ENCODE results near the gene ANKRD33B. TPM values are rescaled to one million over a fixed set of nuclear protein-coding genes. Genes with fewer than 3 reads are reported as not detected.

ANKRD33B gene
- total and polyA plus RNA-seq, 2 of the 13 experiments (the other 11 are each of a cell fraction or from before 2014, with no cell fraction given), result 0.02 TPM; not detected in 1

GRCh38 chr5:10633271-10634049 lies 69.6 kb downstream of the ANKRD33B start:
- Histone ChIP-seq H3K4me3 (replicated peaks in 1 of 3; ENCODE audit: insufficient read depth in 1 of 3, low read depth in 2 of 3, low read length in 3 of 3) (no peak overlapping the region), H3K79me2 (ENCODE audit: insufficient read depth, low read length) (no peaks in the 10 kb centered on the region), H3K4me1 (ENCODE audit: insufficient read depth, low read length) (no peaks in the 10 kb centered on the region), H4K20me1 (ENCODE audit: insufficient read depth, low read length) (0 out of 2 replicates have a peak, but pooled peaks cover 2% of the 10 kb centered on the region), H2AFZ (ENCODE audit: low read length) (no peak overlapping the region), H3K9ac (ENCODE audit: insufficient read depth, low read depth, low read length) (no peak overlapping the region), H3K36me3 (replicated peaks in 1 of 2; ENCODE audit: control insufficient read depth in 1 of 2, insufficient read depth in 2 of 2, low read length in 2 of 2) (no peaks in the 10 kb centered on the region), H3K4me2 (ENCODE audit: low read depth, low read length) (no peak overlapping the region), H3K9me3 (ENCODE audit: low read length) (no peaks in the 10 kb centered on the region), H3K27ac (ENCODE audit: extremely low read length, insufficient read depth, low read length) (no peak overlapping the region), H3K27me3 (ENCODE audit: control insufficient read depth in 1 of 2, insufficient read depth in 2 of 2, low read length in 2 of 2) (peaks cover 3 to 20% of the 10 kb centered on the region in 2 experiments; a peak in 3 of 5 replicates)
- no TSS peak for BruUV-seq (replicated peaks)
- no peak for FAIRE-seq
- CTCF ChIA-PET (ENCODE audit: low intra/inter-chr PET ratio, low total read pairs), result no interaction called here
- intact Hi-C loops (cut with micrococcal nuclease; ENCODE audit: unreplicated experiment) (no loop called here), in situ Hi-C loops (cut with HindIII; ENCODE audit: extremely low pct_ligation_motif_present, low pct_unique_long_range_greater_than_20kb) (no loop called here)
- no peak for DNase-seq (ENCODE audit: low spot score)
- ATAC-seq, result no peak
- POLR2A ChIA-PET, result interaction anchor here (0.7 kb wide), 1 partner anchor 181 kb away, joined by 4 read pairs; no protein-coding TSS in a partner anchor
- TF ChIP-seq MAFK (conservative IDR thresholded peaks at IDR 0.05 in 1 of 2, IDR thresholded peaks at IDR 0.05 in 1 of 2; ENCODE audit: low read length in 2 of 2), result peak in 1 of 2 experiments; percentile 22; a peak in 1 of 4 replicates
- TF ChIP-seq ATF5 (CRISPR knock-in tag; IDR thresholded peaks at IDR 0.05; ENCODE audit: low read depth), result no peak
- WGBS (ENCODE audit: low lambda C conversion rate), result 59% methylated on average over 28 of the region's 28 CpGs

- ATAC-seq, result no peak
Observed at GRCh38 chr5:10634050-10634449, 70.2 kb downstream of the ANKRD33B start.

More at GRCh38 chr5:10634050-10634449, 70.2 kb downstream of the ANKRD33B start:
- no peaks in the 10 kb centered on the region for H3K79me2 ChIP-seq (ENCODE audit: insufficient read depth, low read length)
- no peaks in the 10 kb centered on the region for H3K36me3 ChIP-seq (replicated peaks in 1 of 2; ENCODE audit: control insufficient read depth in 1 of 2, insufficient read depth in 2 of 2, low read length in 2 of 2)
- H3K9me3 ChIP-seq (ENCODE audit: low read length), result no peaks in the 10 kb centered on the region
- intact Hi-C loops (cut with micrococcal nuclease; ENCODE audit: unreplicated experiment), result no loop called here
- ChIA-PET CTCF (ENCODE audit: low intra/inter-chr PET ratio, low total read pairs) (no interaction called here), POLR2A (no interaction called here)
- 0 out of 2 replicates have a peak, but pooled peaks cover 2% of the 10 kb centered on the region for H4K20me1 ChIP-seq (ENCODE audit: insufficient read depth, low read length)
- no TSS peak for BruUV-seq (replicated peaks)
- no peak overlapping the region for H3K27ac ChIP-seq (ENCODE audit: extremely low read length, insufficient read depth, low read length)
- H3K4me1 ChIP-seq (ENCODE audit: insufficient read depth, low read length), result no peaks in the 10 kb centered on the region
- in situ Hi-C loops (cut with HindIII; ENCODE audit: extremely low pct_ligation_motif_present, low pct_unique_long_range_greater_than_20kb), result no loop called here
- WGBS (ENCODE audit: low lambda C conversion rate), result 5% methylated on average over 4 of the region's 4 CpGs
- peaks cover 3 to 20% of the 10 kb centered on the region in 2 experiments; a peak in 3 of 5 replicates for H3K27me3 ChIP-seq (ENCODE audit: control insufficient read depth in 1 of 2, insufficient read depth in 2 of 2, low read length in 2 of 2)
- H2AFZ ChIP-seq (ENCODE audit: low read length), result no peak overlapping the region
- no peak for DNase-seq (ENCODE audit: low spot score)
- no peak overlapping the region for H3K4me2 ChIP-seq (ENCODE audit: low read depth, low read length)
- FAIRE-seq, result no peak
- no peak overlapping the region for H3K9ac ChIP-seq (ENCODE audit: insufficient read depth, low read depth, low read length)
- TF ChIP-seq ZKSCAN1 (IDR thresholded peaks at IDR 0.05; ENCODE audit: low read length) (no peak), KAT2B (IDR thresholded peaks at IDR 0.05; ENCODE audit: borderline replicate concordance, low read depth, low read length) (no peak), NR0B2 (CRISPR knock-in tag; IDR thresholded peaks at IDR 0.05) (no peak), FOXP1 (IDR thresholded peaks at IDR 0.05) (no peak), FOXP1 (CRISPR knock-in tag; IDR thresholded peaks at IDR 0.05) (no peak)
- TF ChIP-seq, protein P1, sequence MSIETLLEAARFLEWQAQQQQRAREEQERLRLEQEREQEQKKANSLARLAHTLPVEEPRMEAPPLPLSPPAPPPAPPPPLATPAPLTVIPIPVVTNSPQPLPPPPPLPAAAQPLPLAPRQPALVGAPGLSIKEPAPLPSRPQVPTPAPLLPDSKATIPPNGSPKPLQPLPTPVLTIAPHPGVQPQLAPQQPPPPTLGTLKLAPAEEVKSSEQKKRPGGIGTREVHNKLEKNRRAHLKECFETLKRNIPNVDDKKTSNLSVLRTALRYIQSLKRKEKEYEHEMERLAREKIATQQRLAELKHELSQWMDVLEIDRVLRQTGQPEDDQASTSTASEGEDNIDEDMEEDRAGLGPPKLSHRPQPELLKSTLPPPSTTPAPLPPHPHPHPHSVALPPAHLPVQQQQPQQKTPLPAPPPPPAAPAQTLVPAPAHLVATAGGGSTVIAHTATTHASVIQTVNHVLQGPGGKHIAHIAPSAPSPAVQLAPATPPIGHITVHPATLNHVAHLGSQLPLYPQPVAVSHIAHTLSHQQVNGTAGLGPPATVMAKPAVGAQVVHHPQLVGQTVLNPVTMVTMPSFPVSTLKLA (IDR thresholded peaks at IDR 0.05), result no peak
- H3K4me3 ChIP-seq (replicated peaks in 1 of 3; ENCODE audit: insufficient read depth in 1 of 3, low read depth in 2 of 3, low read length in 3 of 3), result no peak overlapping the region
